Bronchial smooth muscle cell (primary cell): ENCODE data around the gene LDB3. TPM values are rescaled to one million over a fixed set of nuclear protein-coding genes. Genes with fewer than 3 reads are reported as not detected.

Experiments used
- total RNA-seq: library from RNA; depleted of rRNA; stranded (reverse); fragments of >200 nt; gene quantifications from 2 replicates; pipeline ENCODE4 v1.2.1, GENCODE V29; 2014

LDB3 gene
- total RNA-seq: under 0.01 and 0.09 TPM in 2 replicates

GRCh38 chr10:86668297-86669165 is at the start of gene LDB3:
LDB3 (plus strand) TSS chr10:86668511; CDS start chr10:86668692, 181 bp downstream.

GRCh38 chr10:86654411-86655172 is 13.7 kb upstream of the LDB3 start, which contains the start of gene OPN4:
OPN4 (plus strand) TSS chr10:86654547; CDS start chr10:86654784, 237 bp downstream.

GRCh38 chr10:86756511-86757112 is 88.3 kb downstream of the LDB3 start, which contains the start of gene BMPR1A:
BMPR1A (plus strand) TSS chr10:86756619; CDS start chr10:86876019, 119,400 bp downstream.

Other genes starting within 250 kb of the LDB3 start
- gene WAPL, start 146.7 kb upstream of the LDB3 start, total RNA-seq: 42.0 and 42.1 TPM in 2 replicates
- gene OPN4, start 14.0 kb upstream of the LDB3 start, total RNA-seq: not detected in 2 replicates
- 41.3 and 47.3 TPM in 2 replicates for gene BMPR1A, start 88.1 kb downstream of the LDB3 start, total RNA-seq